ENCODE results near the gene TTC12. TPM values are rescaled to one million over a fixed set of nuclear protein-coding genes. Genes with fewer than 3 reads are reported as not detected.

TTC12 gene
- total and polyA plus RNA-seq, 2 donors (not counting 3 experiments of a cell fraction or from before 2014, with no cell fraction given), result 2.2 to 2.9 TPM

DNA sequence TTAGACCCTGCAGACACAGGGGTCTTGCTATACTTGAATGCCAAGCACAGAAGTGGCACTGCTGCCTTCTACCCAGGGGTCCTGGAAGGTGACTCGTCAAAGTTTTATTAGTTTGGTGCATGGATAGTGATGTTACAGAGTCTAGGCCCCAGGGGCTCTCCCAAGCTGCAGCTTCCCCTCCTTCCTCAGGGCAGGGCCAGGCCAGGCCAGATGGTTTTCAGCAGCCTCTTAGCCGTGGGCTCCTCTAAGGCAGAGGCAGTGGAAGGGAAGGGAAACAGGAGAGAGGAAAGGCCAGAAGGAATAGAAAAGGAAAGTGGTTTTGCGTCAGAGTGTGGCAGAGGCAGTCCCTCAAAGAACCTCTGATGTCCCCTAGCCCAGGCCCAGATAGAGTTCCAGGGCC lies 95.1 kb downstream of the TTC12 start:
- Histone ChIP-seq H3K9me3 (replicated peaks; ENCODE audit: control insufficient read depth, insufficient read depth, low read length) (no peaks in the 10 kb centered on the region), H3K4me1 (ENCODE audit: control insufficient read depth, extremely low read depth, insufficient read depth, low read length) (no peaks in the 10 kb centered on the region), H3K4me3 (replicated peaks in 1 of 3; ENCODE audit: insufficient read depth in 1 of 3, low read depth in 1 of 3, low read length in 3 of 3) (no peak overlapping the region), H3K79me2 (ENCODE audit: control insufficient read depth, insufficient read depth, low read length) (no peaks in the 10 kb centered on the region), H2AFZ (ENCODE audit: low read depth, low read length) (no peak overlapping the region), H3K36me3 (ENCODE audit: control insufficient read depth in 2 of 2, extremely low read depth in 1 of 2, insufficient read depth in 2 of 2, low read length in 2 of 2) (no peaks in the 10 kb centered on the region), H3K4me2 (ENCODE audit: insufficient read depth, low read length) (no peak overlapping the region), H3K27ac (ENCODE audit: insufficient read depth, low read depth, low read length) (no peak overlapping the region), H3K9ac (replicated peaks; ENCODE audit: extremely low read depth, insufficient read depth, low read length) (no peak overlapping the region), H3K27me3 (ENCODE audit: control insufficient read depth in 2 of 2, insufficient read depth in 2 of 2, low read length in 2 of 2) (no peaks in the 10 kb centered on the region), H3K9me1 (replicated peaks; ENCODE audit: control insufficient read depth, extremely low read depth, insufficient read depth, low read length) (no peaks in the 10 kb centered on the region), H4K20me1 (replicated peaks; ENCODE audit: control insufficient read depth, extremely low read depth, insufficient read depth, low read length) (no peaks in the 10 kb centered on the region)
- dilution Hi-C loops (cut with MboI; ENCODE audit: extremely low pct_ligation_motif_present, low sequenced_read_pairs), result no loop called here
- ChIA-PET POLR2A (interaction anchor here (0.6 kb wide), 1 partner anchor 809 kb away, joined by 3 read pairs; no protein-coding TSS in a partner anchor), CTCF (no interaction called here)
- no peak for FAIRE-seq
- intact Hi-C loops (cut with micrococcal nuclease), result no loop called here
- TF ChIP-seq GATA2 (IDR thresholded peaks at IDR 0.05; ENCODE audit: insufficient read depth, insufficient read length, low read depth, low read length) (no peak), POLR2AphosphoS5 (IDR thresholded peaks at IDR 0.05; ENCODE audit: insufficient read depth, low read depth, low read length) (no peak), MYC (IDR thresholded peaks at IDR 0.05; ENCODE audit: low read depth, low read length) (no peak), EZH2 (IDR thresholded peaks at IDR 0.05; ENCODE audit: borderline replicate concordance, low read depth, low read length, severe bottlenecking) (no peak), FOS (IDR thresholded peaks at IDR 0.05; ENCODE audit: borderline replicate concordance, insufficient read depth, low read length) (no peak)
- TF ChIP-seq, protein P1, sequence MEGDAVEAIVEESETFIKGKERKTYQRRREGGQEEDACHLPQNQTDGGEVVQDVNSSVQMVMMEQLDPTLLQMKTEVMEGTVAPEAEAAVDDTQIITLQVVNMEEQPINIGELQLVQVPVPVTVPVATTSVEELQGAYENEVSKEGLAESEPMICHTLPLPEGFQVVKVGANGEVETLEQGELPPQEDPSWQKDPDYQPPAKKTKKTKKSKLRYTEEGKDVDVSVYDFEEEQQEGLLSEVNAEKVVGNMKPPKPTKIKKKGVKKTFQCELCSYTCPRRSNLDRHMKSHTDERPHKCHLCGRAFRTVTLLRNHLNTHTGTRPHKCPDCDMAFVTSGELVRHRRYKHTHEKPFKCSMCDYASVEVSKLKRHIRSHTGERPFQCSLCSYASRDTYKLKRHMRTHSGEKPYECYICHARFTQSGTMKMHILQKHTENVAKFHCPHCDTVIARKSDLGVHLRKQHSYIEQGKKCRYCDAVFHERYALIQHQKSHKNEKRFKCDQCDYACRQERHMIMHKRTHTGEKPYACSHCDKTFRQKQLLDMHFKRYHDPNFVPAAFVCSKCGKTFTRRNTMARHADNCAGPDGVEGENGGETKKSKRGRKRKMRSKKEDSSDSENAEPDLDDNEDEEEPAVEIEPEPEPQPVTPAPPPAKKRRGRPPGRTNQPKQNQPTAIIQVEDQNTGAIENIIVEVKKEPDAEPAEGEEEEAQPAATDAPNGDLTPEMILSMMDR (IDR thresholded peaks at IDR 0.05; ENCODE audit: extremely low read depth in 1 of 2, insufficient read depth in 1 of 2, low read depth in 1 of 2, low read length in 2 of 2), result no peak
- TF ChIP-seq, protein P2, sequence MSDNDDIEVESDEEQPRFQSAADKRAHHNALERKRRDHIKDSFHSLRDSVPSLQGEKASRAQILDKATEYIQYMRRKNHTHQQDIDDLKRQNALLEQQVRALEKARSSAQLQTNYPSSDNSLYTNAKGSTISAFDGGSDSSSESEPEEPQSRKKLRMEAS (IDR thresholded peaks at IDR 0.05; ENCODE audit: insufficient read depth, insufficient read length), result no peak
- DNase-seq (ENCODE audit: low read depth, low spot score), result no peak
- no TSS peak for BruUV-seq (replicated peaks)
